ENCODE data around the gene OOSP4A. TPM values are rescaled to one million over a fixed set of nuclear protein-coding genes. Genes with fewer than 3 reads are reported as not detected.

Gene OOSP4A
- total and polyA plus RNA-seq, 2 of the 13 experiments (the other 11 are each of a cell fraction or from before 2014, with no cell fraction given): not detected

DNA sequence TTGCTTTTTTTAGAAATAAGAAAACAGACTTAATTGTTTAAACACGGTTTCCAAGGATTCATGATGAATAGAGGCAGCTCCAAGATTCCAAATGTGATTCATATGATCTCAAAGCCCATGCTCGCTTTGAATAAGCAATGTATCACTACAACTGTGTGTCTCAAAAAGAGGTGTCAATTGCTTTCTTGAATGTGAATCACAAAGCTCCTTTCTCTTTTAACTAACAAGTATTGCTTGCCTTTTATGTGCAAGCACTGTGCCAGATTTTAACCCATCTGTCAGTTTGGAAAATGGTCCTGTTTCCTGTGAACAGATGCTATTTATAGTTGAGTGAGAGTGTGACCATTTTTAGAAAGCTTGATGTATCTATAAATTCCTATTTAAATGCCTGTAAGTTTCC is 19.1 kb upstream of the OOSP4A start (continued):
- TF ChIP-seq, protein P1, sequence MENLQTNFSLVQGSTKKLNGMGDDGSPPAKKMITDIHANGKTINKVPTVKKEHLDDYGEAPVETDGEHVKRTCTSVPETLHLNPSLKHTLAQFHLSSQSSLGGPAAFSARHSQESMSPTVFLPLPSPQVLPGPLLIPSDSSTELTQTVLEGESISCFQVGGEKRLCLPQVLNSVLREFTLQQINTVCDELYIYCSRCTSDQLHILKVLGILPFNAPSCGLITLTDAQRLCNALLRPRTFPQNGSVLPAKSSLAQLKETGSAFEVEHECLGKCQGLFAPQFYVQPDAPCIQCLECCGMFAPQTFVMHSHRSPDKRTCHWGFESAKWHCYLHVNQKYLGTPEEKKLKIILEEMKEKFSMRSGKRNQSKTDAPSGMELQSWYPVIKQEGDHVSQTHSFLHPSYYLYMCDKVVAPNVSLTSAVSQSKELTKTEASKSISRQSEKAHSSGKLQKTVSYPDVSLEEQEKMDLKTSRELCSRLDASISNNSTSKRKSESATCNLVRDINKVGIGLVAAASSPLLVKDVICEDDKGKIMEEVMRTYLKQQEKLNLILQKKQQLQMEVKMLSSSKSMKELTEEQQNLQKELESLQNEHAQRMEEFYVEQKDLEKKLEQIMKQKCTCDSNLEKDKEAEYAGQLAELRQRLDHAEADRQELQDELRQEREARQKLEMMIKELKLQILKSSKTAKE (CRISPR knock-in tag; IDR thresholded peaks at IDR 0.05; ENCODE audit: borderline replicate concordance): no peak
- no peak for TF ChIP-seq ZMAT3 (CRISPR knock-in tag; conservative IDR thresholded peaks at IDR 0.05)
- TF ChIP-seq RELA (CRISPR knock-in tag; IDR thresholded peaks at IDR 0.05): no peak
- TF ChIP-seq FOXO1 (CRISPR knock-in tag; IDR thresholded peaks at IDR 0.05): no peak

DNA sequence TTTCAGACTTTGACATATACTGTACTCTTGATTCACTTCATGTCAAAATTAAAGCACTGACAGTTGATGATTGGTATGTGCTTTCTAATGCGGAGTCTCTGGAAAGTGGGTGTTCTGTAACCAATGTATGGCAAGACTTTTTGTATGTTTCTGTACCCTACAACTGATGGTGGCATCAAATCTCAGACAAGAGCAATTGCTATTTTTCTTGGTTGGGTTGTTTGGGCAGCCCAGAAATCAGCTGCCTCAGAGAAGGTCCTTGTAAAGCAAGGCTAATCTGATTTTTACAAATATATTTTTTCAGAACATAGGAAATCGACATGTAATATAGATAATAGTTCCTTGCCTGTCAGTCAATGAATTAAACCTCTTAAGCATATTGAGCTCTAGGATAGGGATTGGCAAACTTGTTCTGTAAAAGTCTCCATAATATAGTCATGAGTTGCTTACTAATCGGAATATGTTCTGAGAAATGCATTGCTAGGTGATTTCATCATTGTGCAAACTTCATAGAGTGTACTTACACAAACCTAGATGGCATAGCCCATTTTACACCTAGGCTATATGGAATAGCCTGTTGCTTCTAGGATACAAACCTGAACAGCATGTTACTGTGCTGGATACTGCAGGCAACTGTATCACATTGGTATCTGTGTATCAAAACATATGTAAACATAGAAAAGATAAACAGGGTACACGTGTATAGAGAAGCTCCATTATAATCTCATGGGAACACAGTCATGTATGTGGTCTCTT is 10.2 kb upstream of the OOSP4A start:
- H3K79me2 ChIP-seq (ENCODE audit: insufficient read depth, low read length): no peaks in the 10 kb centered on the region
- POLR2A ChIA-PET: no interaction called here
- H4K20me1 ChIP-seq (ENCODE audit: insufficient read depth, low read length): no peaks in the 10 kb centered on the region
- WGBS (ENCODE audit: low lambda C conversion rate): 18% methylated on average over 4 of the region's 4 CpGs
- no peak overlapping the region for H3K9ac ChIP-seq (ENCODE audit: insufficient read depth, low read depth, low read length)
- H3K4me3 ChIP-seq (replicated peaks in 1 of 3; ENCODE audit: insufficient read depth in 1 of 3, low read depth in 2 of 3, low read length in 3 of 3): no peak overlapping the region
- in situ Hi-C loops (cut with HindIII; ENCODE audit: extremely low pct_ligation_motif_present, low pct_unique_long_range_greater_than_20kb): no loop called here
- H3K27me3 ChIP-seq (ENCODE audit: control insufficient read depth in 1 of 2, insufficient read depth in 2 of 2, low read length in 2 of 2): no peaks in the 10 kb centered on the region
- CTCF ChIA-PET (ENCODE audit: low intra/inter-chr PET ratio, low total read pairs): no interaction called here
- FAIRE-seq (no peak), DNase-seq (ENCODE audit: low spot score) (no peak), ATAC-seq (no peak)
- intact Hi-C loops (cut with micrococcal nuclease; ENCODE audit: unreplicated experiment): no loop called here
- no TSS peak for BruUV-seq (replicated peaks)
- H2AFZ ChIP-seq (ENCODE audit: low read length): no peak overlapping the region
- H3K9me3 ChIP-seq (ENCODE audit: low read length): no peaks in the 10 kb centered on the region
- no peaks in the 10 kb centered on the region for H3K36me3 ChIP-seq (replicated peaks in 1 of 2; ENCODE audit: control insufficient read depth in 1 of 2, insufficient read depth in 2 of 2, low read length in 2 of 2)
- H3K27ac ChIP-seq (ENCODE audit: extremely low read length, insufficient read depth, low read length): no peak overlapping the region
- no peak overlapping the region for H3K4me2 ChIP-seq (ENCODE audit: low read depth, low read length)
- H3K4me1 ChIP-seq (ENCODE audit: insufficient read depth, low read length): no peaks in the 10 kb centered on the region
- TF ChIP-seq, protein P2, sequence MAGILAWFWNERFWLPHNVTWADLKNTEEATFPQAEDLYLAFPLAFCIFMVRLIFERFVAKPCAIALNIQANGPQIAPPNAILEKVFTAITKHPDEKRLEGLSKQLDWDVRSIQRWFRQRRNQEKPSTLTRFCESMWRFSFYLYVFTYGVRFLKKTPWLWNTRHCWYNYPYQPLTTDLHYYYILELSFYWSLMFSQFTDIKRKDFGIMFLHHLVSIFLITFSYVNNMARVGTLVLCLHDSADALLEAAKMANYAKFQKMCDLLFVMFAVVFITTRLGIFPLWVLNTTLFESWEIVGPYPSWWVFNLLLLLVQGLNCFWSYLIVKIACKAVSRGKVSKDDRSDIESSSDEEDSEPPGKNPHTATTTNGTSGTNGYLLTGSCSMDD (CRISPR knock-in tag; IDR thresholded peaks at IDR 0.05): no peak
- no peak for TF ChIP-seq NFE2L2 (IDR thresholded peaks at IDR 0.05; ENCODE audit: low read length)
- TF ChIP-seq FOXO1 (CRISPR knock-in tag; IDR thresholded peaks at IDR 0.05): no peak
- no peak for TF ChIP-seq REXO4 (CRISPR knock-in tag; IDR thresholded peaks at IDR 0.05; ENCODE audit: borderline replicate concordance)
- TF ChIP-seq ZNF761 (CRISPR knock-in tag; conservative IDR thresholded peaks at IDR 0.05): no peak
- TF ChIP-seq, protein P3, sequence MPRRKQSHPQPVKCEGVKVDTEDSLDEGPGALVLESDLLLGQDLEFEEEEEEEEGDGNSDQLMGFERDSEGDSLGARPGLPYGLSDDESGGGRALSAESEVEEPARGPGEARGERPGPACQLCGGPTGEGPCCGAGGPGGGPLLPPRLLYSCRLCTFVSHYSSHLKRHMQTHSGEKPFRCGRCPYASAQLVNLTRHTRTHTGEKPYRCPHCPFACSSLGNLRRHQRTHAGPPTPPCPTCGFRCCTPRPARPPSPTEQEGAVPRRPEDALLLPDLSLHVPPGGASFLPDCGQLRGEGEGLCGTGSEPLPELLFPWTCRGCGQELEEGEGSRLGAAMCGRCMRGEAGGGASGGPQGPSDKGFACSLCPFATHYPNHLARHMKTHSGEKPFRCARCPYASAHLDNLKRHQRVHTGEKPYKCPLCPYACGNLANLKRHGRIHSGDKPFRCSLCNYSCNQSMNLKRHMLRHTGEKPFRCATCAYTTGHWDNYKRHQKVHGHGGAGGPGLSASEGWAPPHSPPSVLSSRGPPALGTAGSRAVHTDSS (CRISPR knock-in tag; conservative IDR thresholded peaks at IDR 0.05): no peak
- TF ChIP-seq RBFOX2 (IDR thresholded peaks at IDR 0.05; ENCODE audit: low read depth, low read length): no peak
- TF ChIP-seq, protein P4, sequence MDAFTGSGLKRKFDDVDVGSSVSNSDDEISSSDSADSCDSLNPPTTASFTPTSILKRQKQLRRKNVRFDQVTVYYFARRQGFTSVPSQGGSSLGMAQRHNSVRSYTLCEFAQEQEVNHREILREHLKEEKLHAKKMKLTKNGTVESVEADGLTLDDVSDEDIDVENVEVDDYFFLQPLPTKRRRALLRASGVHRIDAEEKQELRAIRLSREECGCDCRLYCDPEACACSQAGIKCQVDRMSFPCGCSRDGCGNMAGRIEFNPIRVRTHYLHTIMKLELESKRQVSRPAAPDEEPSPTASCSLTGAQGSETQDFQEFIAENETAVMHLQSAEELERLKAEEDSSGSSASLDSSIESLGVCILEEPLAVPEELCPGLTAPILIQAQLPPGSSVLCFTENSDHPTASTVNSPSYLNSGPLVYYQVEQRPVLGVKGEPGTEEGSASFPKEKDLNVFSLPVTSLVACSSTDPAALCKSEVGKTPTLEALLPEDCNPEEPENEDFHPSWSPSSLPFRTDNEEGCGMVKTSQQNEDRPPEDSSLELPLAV (CRISPR knock-in tag; conservative IDR thresholded peaks at IDR 0.05; ENCODE audit: low read depth): no peak
- no peak for TF ChIP-seq MBD4 (IDR thresholded peaks at IDR 0.05; ENCODE audit: borderline replicate concordance, low read length)
- no peak for TF ChIP-seq NFYC (CRISPR knock-in tag; IDR thresholded peaks at IDR 0.05)
- TF ChIP-seq SPEN (CRISPR knock-in tag; IDR thresholded peaks at IDR 0.05; ENCODE audit: low read depth): no peak
- TF ChIP-seq, protein P5, sequence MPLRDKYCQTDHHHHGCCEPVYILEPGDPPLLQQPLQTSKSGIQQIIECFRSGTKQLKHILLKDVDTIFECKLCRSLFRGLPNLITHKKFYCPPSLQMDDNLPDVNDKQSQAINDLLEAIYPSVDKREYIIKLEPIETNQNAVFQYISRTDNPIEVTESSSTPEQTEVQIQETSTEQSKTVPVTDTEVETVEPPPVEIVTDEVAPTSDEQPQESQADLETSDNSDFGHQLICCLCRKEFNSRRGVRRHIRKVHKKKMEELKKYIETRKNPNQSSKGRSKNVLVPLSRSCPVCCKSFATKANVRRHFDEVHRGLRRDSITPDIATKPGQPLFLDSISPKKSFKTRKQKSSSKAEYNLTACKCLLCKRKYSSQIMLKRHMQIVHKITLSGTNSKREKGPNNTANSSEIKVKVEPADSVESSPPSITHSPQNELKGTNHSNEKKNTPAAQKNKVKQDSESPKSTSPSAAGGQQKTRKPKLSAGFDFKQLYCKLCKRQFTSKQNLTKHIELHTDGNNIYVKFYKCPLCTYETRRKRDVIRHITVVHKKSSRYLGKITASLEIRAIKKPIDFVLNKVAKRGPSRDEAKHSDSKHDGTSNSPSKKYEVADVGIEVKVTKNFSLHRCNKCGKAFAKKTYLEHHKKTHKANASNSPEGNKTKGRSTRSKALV (CRISPR knock-in tag; IDR thresholded peaks at IDR 0.05): no peak
